CD4-positive, alpha-beta memory T cell (primary cell): ENCODE results near the gene DPF3. TPM values are rescaled to one million over a fixed set of nuclear protein-coding genes. Genes with fewer than 3 reads are reported as not detected.

Experiments
- CTCF ChIA-PET: fragments of 350-600 bp; sonication (Branson Sonifier 250); formaldehyde crosslinking; loops from one replicate; lab custom pipeline; 2021; ENCODE audit warnings: inconsistent platforms; ENCODE audit not compliant: partially characterized antibody; lab: Charles Lee
- POLR2A ChIA-PET: fragments of 350-600 bp; sonication (Branson Sonifier 250); formaldehyde crosslinking; loops from one replicate; lab custom pipeline; 2021; ENCODE audit not compliant: partially characterized antibody; lab: Charles Lee
- DNase-seq, 5 donors: peaks; one replicate each; pipeline versions ENCODE4 v3.0.0 to v3.0.0-alpha.2; 2020 to 2022; ENCODE audit warnings: mixed read lengths in 1 of 5
- H3K27ac ChIP-seq: one replicate; pipeline ENCODE4 v1.7.0; 2013; ENCODE audit warnings: low read depth, low read length
- H3K27me3 ChIP-seq: 2 replicates; pipeline ENCODE4 v1.7.0; 2013; ENCODE audit warnings: mild to moderate bottlenecking, low read length, moderate library complexity; ENCODE audit not compliant: insufficient read depth
- H3K36me3 ChIP-seq: 2 replicates; pipeline ENCODE4 v1.7.0; 2013; ENCODE audit warnings: mild to moderate bottlenecking, low read length, moderate library complexity; ENCODE audit not compliant: insufficient read depth
- H3K4me1 ChIP-seq: 2 replicates; pipeline ENCODE4 v1.7.0; 2013; ENCODE audit warnings: mild to moderate bottlenecking, low read length, moderate library complexity; ENCODE audit not compliant: insufficient read depth
- H3K4me3 ChIP-seq, 2 donors: one replicate each; pipeline ENCODE4 v1.7.0; 2013; ENCODE audit warnings: low read length in 2 of 2, mild to moderate bottlenecking in 1 of 2
- H3K9me3 ChIP-seq, 2 donors: one replicate each; pipeline ENCODE4 v1.7.0; 2013; ENCODE audit warnings: low read length in 2 of 2, control low read depth in 1 of 2; ENCODE audit not compliant: control insufficient read depth in 1 of 2
- H3K27ac Mint-ChIP-seq, 7 donors: one replicate each; pipeline ENCODE4 v1.8.0; 2020 to 2021; ENCODE audit warnings: mixed read lengths in 7 of 7, mild to moderate bottlenecking in 6 of 7, inconsistent platforms in 3 of 7, moderate library complexity in 3 of 7
- H3K27me3 Mint-ChIP-seq, 2 donors: one replicate each; pipeline ENCODE4 v1.8.0; 2020 to 2021; ENCODE audit warnings: mixed read lengths in 2 of 2
- H3K36me3 Mint-ChIP-seq, 2 donors: one replicate each; pipeline ENCODE4 v1.8.0; 2020 to 2021; ENCODE audit warnings: mixed read lengths in 2 of 2, inconsistent platforms in 1 of 2, mild to moderate bottlenecking in 1 of 2
- H3K4me1 Mint-ChIP-seq, 4 donors: one replicate each; pipeline ENCODE4 v1.8.0; 2020 to 2021; ENCODE audit warnings: mixed read lengths in 4 of 4, mild to moderate bottlenecking in 1 of 4
- H3K4me3 Mint-ChIP-seq, 8 donors: one replicate each; pipeline ENCODE4 v1.8.0; 2020 to 2021; ENCODE audit warnings: mixed read lengths in 8 of 8, mild to moderate bottlenecking in 7 of 8, moderate library complexity in 6 of 8, inconsistent platforms in 3 of 8
- H3K9me3 Mint-ChIP-seq, 8 donors: one replicate each; pipeline ENCODE4 v1.8.0; 2020 to 2021; ENCODE audit warnings: mixed read lengths in 8 of 8, mild to moderate bottlenecking in 5 of 8, inconsistent platforms in 3 of 8, moderate library complexity in 1 of 8
- intact Hi-C: fragments of 100-400 bp; cut with micrococcal nuclease; formaldehyde crosslinking; loops from one replicate; pipeline ENCODE4 v1.15.1; 2023
- polyA plus RNA-seq, 2 donors: library from polyadenylated mRNA; unstranded; fragments of 300-500 nt; fragmentation: Illumina TruSeq; gene quantifications; one replicate each; pipeline ENCODE4 v1.2.3, GENCODE V29; 2021
- total RNA-seq, 2 experiments: library from RNA; stranded (reverse); gene quantifications; one replicate each; pipeline ENCODE4 v1.2.3, GENCODE V29; 2021

Gene DPF3
- total and polyA plus RNA-seq, 4 experiments from 2014 or later = 0.25 to 0.35 TPM; not detected in 2

DNA sequence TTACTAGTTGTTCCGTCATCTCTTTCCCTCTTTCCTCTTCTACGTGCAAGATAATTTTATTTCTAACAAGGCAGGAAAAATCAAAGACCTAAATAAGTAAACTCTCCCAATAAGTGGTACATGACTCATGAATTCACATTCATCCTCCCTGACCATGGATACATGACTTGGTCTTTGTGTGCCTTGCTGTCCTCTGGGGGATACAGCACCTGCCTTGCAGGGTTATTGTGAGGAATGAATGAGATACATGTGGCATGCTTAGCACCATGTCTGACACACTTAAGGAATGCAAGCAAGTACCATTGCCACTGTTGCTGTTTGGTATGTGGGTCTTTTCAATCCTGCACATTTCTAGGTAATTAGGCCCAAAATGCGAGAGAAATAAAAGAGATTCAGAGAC is 208.4 kb downstream of the DPF3 start:
- no peak for DNase-seq
- CTCF ChIA-PET = no interaction called here
- no peaks in the 10 kb centered on the region for H3K27me3 Mint-ChIP-seq

GRCh38 chr14:72683787-72684186 is 210.1 kb downstream of the DPF3 start:
- Histone ChIP-seq H3K36me3 (no peaks in the 10 kb centered on the region), H3K27me3 (no peaks in the 10 kb centered on the region), H3K4me1 (no peaks in the 10 kb centered on the region), H3K9me3 (no peaks in the 10 kb centered on the region), H3K4me3 (no peak overlapping the region), H3K27ac (no peak overlapping the region)
- H3K36me3 Mint-ChIP-seq = no peaks in the 10 kb centered on the region
- CTCF ChIA-PET = no interaction called here
- no peak overlapping the region for H3K4me3 Mint-ChIP-seq
- no peak overlapping the region for H3K27ac Mint-ChIP-seq
- no peaks in the 10 kb centered on the region for H3K27me3 Mint-ChIP-seq
- peaks cover 0 to 2% (median 0%) of the 10 kb centered on the region in 8 donors for H3K9me3 Mint-ChIP-seq
- intact Hi-C loops = no loop called here
- POLR2A ChIA-PET = no interaction called here
- no peak for DNase-seq
- no peaks in the 10 kb centered on the region for H3K4me1 Mint-ChIP-seq

More for the DNA sequence above, 208.4 kb downstream of the DPF3 start:
- Mint-ChIP-seq H3K27ac (no peak overlapping the region), H3K9me3 (peaks cover 0 to 2% (median 0%) of the 10 kb centered on the region in 8 donors), H3K36me3 (no peaks in the 10 kb centered on the region), H3K4me1 (no peaks in the 10 kb centered on the region), H3K4me3 (no peak overlapping the region)
- Histone ChIP-seq H3K4me3 (no peak overlapping the region), H3K4me1 (no peaks in the 10 kb centered on the region), H3K27me3 (no peaks in the 10 kb centered on the region), H3K9me3 (no peaks in the 10 kb centered on the region), H3K36me3 (no peaks in the 10 kb centered on the region), H3K27ac (no peak overlapping the region)
- intact Hi-C loops = no loop called here
- POLR2A ChIA-PET = no interaction called here

DNA sequence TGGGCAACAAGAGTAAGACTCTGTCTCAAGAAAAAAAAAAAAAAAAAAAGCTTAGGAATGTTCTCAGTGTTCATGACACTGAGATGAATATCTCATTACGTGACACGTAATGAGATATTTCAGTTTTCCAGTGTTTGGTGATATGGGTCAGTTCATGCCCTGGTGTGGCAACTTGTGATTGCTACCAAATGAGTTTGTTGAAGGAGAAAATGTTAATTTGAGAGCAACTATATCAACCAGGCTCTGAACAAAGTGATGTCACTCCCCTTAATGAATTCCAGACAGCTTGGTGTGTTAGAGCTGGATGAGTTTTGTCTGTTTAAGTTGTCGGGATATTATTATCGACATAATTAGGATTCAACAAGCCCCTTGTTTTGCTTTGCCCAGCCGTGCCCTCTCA is 211.7 kb downstream of the DPF3 start:
- Mint-ChIP-seq H3K4me1 (no peaks in the 10 kb centered on the region), H3K36me3 (no peaks in the 10 kb centered on the region), H3K4me3 (no peak overlapping the region), H3K27me3 (peaks cover 0 to 3% of the 10 kb centered on the region in 2 donors), H3K27ac (no peak overlapping the region), H3K9me3 (peaks cover 0 to 2% (median 0%) of the 10 kb centered on the region in 8 donors)
- no peaks in the 10 kb centered on the region for H3K27me3 ChIP-seq
- CTCF ChIA-PET = no interaction called here
- H3K4me3 ChIP-seq = no peak overlapping the region
- intact Hi-C loops = no loop called here
- DNase-seq = no peak
- no peaks in the 10 kb centered on the region for H3K9me3 ChIP-seq
- H3K36me3 ChIP-seq = no peaks in the 10 kb centered on the region
- H3K4me1 ChIP-seq = no peaks in the 10 kb centered on the region
- POLR2A ChIA-PET = no interaction called here
- no peak overlapping the region for H3K27ac ChIP-seq

- intact Hi-C loops = no loop called here
- no peak overlapping the region for H3K4me3 Mint-ChIP-seq
- H3K4me3 ChIP-seq = no peak overlapping the region
- no peaks in the 10 kb centered on the region for H3K4me1 ChIP-seq
- no peak overlapping the region for H3K27ac ChIP-seq
- H3K36me3 Mint-ChIP-seq = no peaks in the 10 kb centered on the region
- no peaks in the 10 kb centered on the region for H3K36me3 ChIP-seq
- no peak for DNase-seq
- CTCF ChIA-PET = no interaction called here
- peaks cover 0 to 3% of the 10 kb centered on the region in 2 donors for H3K27me3 Mint-ChIP-seq
- H3K4me1 Mint-ChIP-seq = no peaks in the 10 kb centered on the region
- H3K9me3 Mint-ChIP-seq = peaks cover 0 to 2% (median 0%) of the 10 kb centered on the region in 8 donors
- H3K27ac Mint-ChIP-seq = no peak overlapping the region
- H3K9me3 ChIP-seq = no peaks in the 10 kb centered on the region
- POLR2A ChIA-PET = no interaction called here
- H3K27me3 ChIP-seq = no peaks in the 10 kb centered on the region
Observed at GRCh38 chr14:72680853-72681640, 212.9 kb downstream of the DPF3 start.

DNA sequence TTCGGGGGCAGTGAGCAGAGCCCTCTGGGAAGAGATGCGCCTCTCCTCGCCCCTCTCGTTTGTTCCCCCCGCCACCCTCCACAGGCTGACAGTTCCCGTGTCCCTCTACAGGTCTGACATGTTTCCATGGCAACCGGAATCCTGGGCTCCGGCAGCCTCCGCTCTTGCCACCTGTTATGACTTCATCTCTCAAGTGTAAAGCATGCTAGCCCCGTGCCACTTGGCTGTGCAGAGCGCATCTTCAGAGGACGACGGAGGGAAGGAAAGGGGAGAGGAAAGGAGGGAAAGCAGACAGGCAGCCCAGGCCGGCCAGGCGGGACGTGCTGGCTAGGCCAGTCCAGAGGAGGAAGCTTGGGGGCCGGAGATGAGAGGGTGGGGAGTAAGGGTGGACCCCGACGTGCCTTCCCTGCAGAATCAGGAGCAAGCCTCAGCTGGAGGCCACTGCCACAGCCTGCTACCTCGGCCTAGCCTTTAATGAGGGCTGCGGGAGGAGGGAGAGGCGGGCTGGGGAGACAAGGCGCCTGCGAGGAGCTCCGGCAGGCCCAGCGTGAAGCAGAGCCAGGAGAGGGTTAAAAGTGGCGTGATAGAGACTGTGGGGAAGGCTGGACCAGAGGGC is 214.3 kb downstream of the DPF3 start:
- H3K27ac ChIP-seq = no peak overlapping the region
- H3K4me3 Mint-ChIP-seq = no peak overlapping the region
- H3K9me3 ChIP-seq = no peaks in the 10 kb centered on the region
- intact Hi-C loops = no loop called here
- DNase-seq = no peak
- ChIA-PET POLR2A (no interaction called here), CTCF (no interaction called here)
- no peak overlapping the region for H3K4me3 ChIP-seq
- no peaks in the 10 kb centered on the region for H3K4me1 ChIP-seq
- no peaks in the 10 kb centered on the region for H3K36me3 ChIP-seq
- H3K27ac Mint-ChIP-seq = no peak overlapping the region
- H3K9me3 Mint-ChIP-seq = peaks cover 0 to 2% (median 0%) of the 10 kb centered on the region in 8 donors
- H3K27me3 ChIP-seq = no peaks in the 10 kb centered on the region
- no peaks in the 10 kb centered on the region for H3K4me1 Mint-ChIP-seq
- H3K36me3 Mint-ChIP-seq = no peaks in the 10 kb centered on the region
- peaks cover 0 to 3% of the 10 kb centered on the region in 2 donors for H3K27me3 Mint-ChIP-seq

GRCh38 chr14:72679141-72679535 is 214.8 kb downstream of the DPF3 start:
- H3K4me3 ChIP-seq = no peak overlapping the region
- no peak overlapping the region for H3K4me3 Mint-ChIP-seq
- H3K27ac Mint-ChIP-seq = no peak overlapping the region
- ChIA-PET POLR2A (no interaction called here), CTCF (no interaction called here)
- H3K4me1 Mint-ChIP-seq = no peaks in the 10 kb centered on the region
- H3K9me3 Mint-ChIP-seq = peaks cover 0 to 2% (median 0%) of the 10 kb centered on the region in 8 donors
- intact Hi-C loops = no loop called here
- no peaks in the 10 kb centered on the region for H3K4me1 ChIP-seq
- no peak for DNase-seq
- H3K27me3 Mint-ChIP-seq = peaks cover 0 to 3% of the 10 kb centered on the region in 2 donors
- no peaks in the 10 kb centered on the region for H3K9me3 ChIP-seq
- H3K27ac ChIP-seq = no peak overlapping the region
- H3K36me3 Mint-ChIP-seq = no peaks in the 10 kb centered on the region
- no peaks in the 10 kb centered on the region for H3K27me3 ChIP-seq
- H3K36me3 ChIP-seq = no peaks in the 10 kb centered on the region

DNA sequence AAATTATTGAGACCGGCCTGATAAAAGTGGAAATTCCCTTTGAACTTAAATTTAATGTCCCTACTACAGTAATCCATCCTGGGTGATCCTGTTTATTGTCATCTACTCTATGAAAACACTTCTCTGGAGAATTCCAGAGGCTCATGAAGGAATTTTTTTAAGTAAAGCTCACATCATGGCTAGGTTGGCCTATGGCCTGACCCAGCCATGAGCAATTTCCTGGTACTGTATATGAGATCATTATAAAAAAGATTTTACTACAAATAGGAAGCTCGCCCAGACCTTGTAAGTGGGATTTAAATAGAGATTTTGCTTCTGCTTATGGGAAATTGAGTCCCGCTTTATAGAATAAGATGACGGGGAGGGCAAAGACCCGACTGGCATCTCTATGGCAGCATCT is 215.5 kb downstream of the DPF3 start:
- CTCF ChIA-PET = no interaction called here
- intact Hi-C loops = no loop called here
- Mint-ChIP-seq H3K36me3 (no peaks in the 10 kb centered on the region), H3K4me1 (no peaks in the 10 kb centered on the region), H3K9me3 (no peaks in the 10 kb centered on the region), H3K4me3 (no peak overlapping the region), H3K27me3 (peaks cover 0 to 3% of the 10 kb centered on the region in 2 donors), H3K27ac (no peak overlapping the region)
- DNase-seq = no peak
- Histone ChIP-seq H3K27me3 (no peaks in the 10 kb centered on the region), H3K4me1 (no peaks in the 10 kb centered on the region), H3K27ac (no peak overlapping the region), H3K4me3 (no peak overlapping the region), H3K9me3 (no peaks in the 10 kb centered on the region), H3K36me3 (no peaks in the 10 kb centered on the region)
- POLR2A ChIA-PET = no interaction called here
